Measurements from ENCODE around the gene IPPK.
"Not testable (repeated sequence)": the region's sequence is repeated elsewhere in the genome, so short reads cannot be mapped to it uniquely, and the experiment has no call there.

Gene IPPK

DNA sequence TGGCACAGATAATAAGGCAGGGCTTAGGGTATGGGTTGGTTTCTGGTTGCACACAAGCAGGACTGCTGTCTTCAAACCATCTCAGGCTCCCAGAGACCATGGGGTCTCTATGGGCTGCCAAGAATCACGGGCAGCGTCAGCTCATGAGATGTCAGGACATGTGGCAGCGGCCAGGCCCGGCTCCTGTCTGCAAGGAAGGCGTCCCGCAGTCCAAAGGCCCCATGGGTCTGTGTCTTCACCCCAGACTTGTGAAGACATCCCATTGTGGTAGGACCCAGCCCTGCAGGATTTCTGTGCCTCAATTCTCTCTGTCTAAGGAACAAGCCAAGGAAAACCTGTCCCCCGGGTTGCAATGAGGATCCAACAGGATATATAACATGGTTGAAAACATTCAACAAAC lies 32.6 kb downstream of the IPPK start:
- DNase-seq, result no peak

DNA sequence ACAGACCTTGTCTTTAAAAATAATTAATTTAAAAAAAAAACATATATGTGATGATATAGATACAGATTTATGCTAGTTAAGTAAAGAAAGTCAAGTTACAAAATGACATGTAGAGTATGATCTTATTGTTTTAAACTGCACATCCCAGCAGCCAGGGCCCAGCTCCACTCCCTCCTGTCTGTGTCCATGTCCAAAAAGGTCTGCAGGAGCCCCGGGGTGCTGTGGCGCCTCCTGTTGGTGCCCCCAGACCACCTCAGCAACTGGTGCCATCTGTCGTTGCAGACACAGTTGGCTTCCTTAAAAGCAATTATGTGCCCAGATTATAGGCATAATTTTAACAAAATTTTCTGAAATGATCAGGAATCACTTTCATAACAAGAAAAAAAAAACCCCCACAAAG lies 33.3 kb downstream of the IPPK start:
- no peak for DNase-seq

DNA sequence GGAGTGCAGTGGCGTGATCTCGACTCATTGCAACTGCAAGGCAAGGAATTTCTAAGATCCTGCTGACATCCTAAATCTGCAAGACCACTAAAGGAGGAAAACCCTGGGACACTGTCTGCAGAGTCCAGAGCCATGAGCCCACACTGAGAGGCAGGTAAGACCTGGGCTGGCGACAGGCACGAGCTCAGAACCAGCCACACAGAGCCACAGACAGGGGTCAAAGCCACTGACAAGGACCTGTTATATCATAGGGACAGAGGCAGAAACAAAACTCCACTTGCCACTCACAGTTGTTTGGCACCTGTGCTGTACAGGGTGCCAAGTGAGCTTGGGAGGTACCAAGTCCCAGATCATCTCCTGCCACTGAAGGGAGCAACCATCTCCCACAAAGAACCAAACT lies 34.2 kb downstream of the IPPK start:
- DNase-seq, result no peak

DNA sequence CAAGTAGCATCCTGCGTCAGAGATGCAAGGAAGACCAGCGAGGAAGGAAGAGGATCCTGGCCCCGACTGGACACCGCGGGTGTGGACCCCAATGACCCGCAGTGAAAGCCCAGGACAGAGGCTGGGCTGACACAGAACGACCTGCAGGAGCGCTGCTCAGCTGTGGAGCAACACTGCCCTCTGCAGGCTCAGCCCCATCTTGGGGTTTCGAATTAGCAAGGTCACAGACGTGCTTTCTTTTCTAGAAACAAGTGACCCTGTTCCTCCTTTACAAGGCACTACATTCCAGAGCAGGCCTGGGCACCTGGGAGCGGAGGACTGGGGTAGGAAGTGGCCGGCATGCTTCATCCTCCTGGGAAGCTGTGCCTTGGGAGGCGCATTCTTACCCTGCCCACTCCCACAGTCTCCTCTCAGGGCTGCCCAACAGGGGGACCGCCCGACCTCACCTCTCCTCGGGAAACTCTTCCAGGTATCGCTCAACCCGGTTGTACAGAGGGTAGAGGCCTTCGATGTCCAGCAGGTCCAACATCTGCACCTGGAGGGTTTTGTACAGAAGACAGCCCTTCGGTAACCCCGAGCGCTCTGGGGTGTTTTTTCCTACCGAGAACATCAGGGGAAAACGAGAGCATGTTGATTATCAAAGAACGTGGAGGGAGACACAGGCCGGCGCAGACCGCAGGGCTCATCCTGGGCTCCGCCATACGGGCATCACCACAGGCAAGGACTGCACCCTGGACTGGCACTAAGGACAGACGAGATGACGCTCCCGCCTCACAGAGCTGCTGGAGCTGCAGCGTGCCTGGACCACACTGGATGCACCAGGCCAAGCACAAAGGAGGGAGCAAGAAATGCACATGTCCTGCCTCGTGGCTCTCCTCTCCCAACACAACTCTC lies 35.0 kb downstream of the IPPK start:
- DNase-seq, result peak; percentile 93

DNA sequence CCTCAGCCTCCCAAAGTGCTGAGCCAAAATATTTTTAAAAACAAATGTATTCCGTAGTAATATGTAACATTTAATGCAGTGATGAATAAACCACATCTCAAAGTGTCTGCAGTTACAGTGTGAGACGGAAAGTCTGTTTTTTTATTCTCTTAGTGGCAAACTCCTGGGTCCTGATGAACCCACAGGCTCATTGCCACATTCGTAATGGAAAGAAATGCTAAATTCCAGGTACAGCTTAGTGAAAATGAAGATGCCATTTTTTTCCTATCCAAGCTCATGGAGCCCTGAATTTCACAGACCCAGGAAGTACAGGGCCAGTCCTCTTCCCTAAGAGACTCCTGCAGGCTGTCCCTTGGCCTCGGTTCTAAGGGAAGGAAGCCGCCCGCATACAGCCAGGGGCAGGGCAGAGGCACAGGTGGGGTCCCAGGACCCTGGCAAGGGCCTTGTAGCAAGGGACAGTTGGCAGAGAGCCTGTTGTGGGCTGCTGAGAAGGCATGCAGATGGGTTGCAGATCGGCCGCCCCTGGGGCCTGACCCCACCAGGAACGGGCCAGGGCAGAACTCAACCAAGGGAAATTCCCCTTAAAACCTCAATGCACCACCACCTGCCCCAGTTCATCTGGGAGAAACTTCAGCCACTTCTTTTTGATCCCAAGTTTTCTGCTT lies 36.2 kb downstream of the IPPK start:
- DNase-seq, result no peak

DNA sequence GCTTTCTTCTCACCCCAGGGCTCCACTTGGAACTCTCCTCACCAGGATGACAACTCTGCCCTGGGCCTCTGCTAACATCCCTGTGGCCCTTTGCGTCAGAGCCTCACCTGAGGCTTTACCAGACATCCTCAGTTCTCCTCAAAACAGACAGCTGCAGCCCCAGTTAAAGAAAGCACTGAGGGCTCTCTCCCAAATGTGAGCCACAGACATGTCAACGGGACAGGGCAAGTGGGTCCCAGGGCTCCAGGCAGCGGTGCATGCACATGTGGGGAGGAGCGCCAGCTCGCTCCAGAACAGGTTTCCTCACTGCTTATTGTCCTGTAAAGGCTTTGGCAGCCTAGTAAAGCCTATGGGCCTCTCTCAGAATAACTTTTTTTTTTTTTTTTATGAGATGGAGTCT lies 37.3 kb downstream of the IPPK start:
- DNase-seq, result no peak

DNA sequence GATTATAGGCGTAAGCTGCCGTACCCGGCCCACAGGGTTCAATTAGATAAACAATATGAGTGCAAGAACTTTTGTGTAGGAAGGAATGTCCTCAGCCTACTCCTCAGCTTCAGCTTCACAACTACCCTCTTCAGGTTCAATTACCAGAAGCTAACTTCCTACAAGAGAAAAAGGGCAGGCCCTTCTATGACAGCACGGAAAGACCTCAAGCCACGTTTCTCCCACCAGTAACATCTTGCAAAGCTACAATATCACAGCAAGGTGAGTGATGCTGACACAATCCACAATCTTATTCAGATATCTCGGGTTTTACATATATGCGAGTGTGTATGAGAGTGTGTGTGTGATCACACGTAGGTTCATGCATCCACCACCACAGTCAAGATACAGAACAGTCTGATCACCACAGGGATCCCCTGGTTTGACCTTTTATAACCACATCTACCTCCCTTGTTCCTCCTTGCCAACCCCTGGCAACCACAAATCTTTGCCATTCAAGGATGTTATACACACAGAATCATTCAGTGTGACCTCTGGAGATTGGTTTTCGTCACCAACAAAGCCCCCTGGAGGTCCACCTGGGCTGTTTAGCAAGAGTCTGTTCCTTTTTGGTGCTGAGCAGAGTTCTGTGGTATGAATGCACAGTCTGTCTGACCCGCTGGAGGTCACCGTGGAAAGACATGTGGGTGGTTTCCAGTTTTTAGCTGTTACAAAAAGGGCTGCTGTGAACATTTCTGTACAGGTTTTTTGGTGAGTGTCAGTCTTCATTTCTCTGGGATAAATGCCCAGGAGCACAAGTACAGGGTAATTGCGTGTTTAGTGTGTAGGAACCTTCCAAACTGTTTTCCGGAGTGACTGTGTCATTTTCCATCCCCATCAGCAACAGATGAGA lies 38.2 kb downstream of the IPPK start:
- DNase-seq, result no peak

DNA sequence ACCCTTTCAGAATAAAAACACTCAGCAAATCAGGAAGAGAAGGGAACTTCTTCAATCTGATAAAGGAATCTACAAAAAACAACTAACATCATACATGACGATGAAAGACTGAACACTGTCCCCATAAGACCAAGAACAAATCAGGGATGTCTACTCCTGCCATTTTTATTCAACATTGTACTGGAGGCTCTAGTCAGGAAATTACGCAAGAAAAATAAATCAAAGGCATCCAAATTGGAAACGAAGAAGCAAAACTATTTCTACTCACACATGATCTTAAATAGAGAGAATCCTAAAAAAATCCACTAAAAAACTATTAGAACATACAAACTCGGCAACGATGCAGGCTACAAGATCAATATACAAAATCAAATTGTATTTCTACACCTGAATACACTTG lies 42.3 kb downstream of the IPPK start:
- no peak for DNase-seq

DNA sequence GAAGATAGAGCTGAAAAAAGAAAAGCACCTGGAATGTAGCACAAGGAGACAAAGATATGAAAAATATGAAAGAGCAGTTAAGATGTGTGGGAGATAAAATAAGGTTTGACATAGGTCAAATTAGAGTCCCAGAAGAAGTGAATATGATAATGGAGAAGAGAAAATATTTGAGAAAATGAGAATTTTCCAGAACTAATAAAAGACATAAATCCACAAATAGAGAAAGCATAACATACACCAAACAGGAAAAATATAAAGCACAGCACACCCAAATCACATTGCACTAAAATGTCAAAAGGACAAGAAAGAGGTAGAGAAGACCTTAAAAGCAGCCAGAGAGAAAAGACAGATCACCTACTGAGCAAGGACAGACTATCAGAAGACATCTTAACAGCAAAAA lies 43.4 kb downstream of the IPPK start:
- no peak for DNase-seq

DNA sequence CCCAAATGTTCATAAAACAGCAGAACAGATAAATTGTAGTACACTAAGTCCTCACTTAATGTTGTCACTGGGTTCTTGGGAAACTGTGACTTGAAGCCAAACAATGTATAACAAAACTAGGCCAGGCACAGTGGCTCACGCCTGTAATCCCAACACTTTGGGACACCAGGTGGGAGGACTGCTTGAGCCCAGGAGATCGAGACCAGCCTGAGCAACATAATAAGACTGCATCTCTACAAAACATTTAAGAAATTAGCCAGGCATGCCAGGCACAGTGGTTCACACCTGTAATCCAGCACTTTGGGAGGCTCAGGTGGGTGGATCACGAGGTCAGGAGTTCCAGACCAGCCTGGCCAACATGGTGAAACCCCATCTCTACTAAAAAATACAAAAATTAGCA lies 46.0 kb downstream of the IPPK start:
- not testable (repeated sequence) for DNase-seq

DNA sequence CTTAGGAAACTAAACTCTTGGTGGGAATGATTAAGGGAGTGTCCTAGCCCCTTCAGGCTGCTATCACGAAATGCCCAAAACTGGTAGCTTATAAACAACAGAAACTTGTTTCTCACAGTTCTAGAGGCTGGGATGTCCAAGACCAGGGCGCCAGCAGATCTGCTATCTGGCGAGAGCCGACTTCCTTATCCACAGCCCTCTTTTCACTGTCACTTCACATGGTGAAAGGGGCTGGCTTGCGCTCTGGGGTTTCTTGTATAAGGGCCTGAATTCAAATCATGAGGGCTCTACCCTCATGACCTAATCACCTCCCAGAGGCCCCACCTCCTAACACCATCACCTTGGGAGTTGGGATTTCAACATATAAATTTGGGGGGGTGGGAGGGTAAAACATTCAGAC lies 49.1 kb downstream of the IPPK start:
- DNase-seq, result no peak

DNA sequence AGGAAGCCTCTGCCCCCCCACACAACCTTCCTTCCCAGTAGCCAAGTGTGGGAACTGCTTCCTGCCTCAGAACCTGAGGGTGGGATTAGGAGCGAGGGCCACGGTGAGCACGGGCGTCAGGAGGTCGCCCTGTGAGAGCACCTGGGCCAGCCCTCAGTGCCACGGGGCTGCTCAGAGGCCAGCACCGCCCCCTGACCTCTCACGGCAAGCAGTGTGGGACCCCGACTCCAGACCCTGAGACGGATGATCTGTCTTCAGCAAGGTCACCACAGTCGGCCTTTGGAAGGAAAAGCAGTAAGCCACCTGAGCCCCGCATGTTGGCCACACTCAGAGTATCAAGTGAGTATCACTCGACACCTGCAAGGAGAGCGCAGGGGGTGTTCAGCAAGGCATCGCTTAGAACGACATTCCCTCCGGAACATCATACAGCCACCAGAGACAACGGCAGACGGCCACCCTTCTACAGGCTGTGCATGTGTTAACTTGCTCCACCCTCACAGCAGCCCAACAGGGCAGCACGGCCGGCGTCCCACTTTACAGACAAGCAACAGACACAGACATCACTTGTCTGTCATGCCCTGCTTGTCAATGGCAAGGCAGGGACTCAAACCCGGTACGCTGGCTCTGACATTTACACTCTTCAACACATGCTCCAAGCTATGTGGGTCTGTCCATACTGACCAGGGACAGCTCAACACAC lies 50.2 kb downstream of the IPPK start:
- DNase-seq, result no peak

DNA sequence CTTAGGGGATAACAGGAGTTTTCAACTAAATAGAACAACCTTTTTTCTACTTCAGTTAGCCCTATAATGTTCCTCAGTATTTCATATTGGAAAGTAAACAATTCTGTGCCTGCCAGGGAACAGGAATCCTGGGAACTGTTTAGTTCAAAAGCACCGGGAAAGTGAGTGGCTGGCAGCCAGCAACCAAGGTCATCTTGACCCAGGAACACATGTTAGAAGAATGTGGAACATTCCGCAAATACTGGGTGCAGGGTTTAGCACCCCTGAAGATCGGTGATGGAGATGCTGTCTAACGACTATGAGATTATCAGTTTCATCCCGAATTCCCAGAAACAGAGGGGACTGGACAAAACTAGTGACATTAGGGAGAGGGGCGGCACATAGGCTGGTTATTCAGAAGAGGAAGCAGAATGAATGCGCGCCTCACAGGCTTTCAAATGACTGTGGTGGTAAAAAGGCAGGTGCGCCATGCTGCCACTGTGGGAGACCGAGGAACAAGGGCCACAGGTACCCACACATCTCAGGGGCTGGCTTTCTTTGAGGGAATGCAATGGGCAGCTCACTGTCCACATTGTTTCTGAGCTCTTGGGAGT lies 51.2 kb downstream of the IPPK start:
- no peak for DNase-seq

DNA sequence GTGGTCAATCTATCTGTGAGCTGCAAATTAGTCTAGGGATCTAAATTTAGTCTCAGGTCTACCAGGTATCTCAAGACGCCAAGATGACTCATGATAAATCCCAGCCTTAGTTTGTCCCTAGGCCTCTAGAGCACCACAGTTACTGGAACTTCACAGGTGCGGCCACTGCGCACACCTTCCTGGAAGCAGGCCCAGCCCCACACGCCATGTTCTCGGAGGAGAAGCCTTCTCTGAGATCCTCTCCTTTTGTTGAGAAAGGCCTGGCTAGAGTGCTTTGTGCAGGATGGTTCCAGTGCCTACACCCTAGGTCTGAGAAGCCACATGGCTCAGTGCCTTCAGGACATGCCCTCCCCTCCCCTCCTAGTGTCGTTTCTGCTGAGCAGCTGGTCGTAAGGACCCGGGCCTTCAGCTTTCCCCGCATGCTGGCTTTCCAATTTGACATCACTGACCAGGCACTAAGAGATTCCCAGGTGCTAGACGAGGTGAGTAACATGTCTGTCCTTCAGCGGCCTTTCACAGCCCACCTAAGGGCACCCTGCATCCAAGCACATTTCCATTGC lies 51.9 kb downstream of the IPPK start:
- no peak for DNase-seq

DNA sequence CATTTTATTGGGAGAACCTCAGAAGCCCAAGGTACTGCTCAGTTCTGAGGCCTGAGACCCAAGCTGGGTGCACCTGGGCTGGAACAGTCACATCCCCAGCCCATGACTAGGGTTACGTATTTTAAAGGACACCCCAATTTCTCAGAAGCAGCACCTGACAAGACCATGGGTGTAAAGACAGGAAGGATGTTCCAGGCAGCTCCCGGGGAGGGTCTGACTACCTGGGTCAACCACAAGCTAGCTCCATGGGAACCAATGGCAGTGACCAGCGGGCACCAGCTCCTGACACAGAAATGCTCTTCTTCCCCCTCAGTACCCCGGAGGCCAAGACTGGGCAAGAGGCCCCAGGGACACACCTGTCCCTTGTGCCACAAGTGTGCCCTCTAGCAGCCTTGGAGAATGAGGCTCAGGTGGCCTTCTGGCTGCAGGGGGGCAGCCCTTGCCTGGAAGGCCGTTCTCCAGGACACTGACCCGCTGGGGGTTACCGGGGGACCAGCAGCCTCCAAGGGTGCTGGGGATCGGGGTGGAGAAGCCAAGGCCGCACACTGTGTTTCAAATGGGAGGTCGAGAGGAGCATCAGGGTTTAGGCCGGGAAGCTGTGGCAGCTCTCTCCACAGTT lies 52.6 kb downstream of the IPPK start:
- DNase-seq, result no peak

DNA sequence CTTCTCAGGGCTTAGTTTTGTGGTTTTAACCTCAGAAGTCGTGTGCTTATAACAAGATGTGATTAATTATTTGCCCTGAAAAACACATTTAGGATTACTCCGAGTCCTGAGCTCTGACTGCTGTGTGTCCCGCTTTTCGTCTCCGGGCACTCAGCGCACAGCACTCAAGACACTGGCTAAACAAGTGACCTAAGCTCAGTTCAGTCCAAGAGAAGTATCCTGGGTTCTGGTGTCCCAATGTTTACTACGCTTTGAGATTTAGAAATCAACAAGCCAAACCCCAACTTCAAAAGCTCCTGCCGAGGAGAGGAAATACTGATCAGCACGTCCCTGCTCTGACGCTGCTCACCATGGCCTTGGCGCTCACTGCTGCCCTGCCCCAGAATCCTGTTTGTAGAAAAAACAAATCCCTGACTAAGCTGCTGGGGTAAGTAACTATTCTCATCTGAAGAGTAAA lies 53.2 kb downstream of the IPPK start:
- no peak for DNase-seq

DNA sequence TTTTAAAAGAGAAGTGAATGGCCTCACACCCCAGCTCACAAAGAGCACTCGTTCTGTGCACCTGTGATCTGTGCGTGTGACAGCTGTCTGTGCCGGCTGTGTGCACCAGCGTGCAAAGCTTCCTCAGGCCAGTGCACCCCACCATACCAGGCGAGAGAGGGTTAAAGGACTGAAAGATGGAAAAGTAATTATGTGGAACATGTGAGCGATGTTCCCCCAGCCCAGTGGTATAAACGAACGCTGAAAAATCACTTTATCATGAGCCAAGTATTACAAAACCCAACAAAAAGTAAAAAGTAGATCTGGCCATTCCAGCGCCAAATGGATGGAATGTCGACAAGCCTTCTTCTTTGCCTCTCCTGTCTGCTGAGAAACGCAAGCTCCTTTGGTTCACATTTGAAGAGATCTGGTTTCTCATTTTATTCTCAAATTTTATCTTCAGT lies 53.7 kb downstream of the IPPK start:
- DNase-seq, result no peak

DNA sequence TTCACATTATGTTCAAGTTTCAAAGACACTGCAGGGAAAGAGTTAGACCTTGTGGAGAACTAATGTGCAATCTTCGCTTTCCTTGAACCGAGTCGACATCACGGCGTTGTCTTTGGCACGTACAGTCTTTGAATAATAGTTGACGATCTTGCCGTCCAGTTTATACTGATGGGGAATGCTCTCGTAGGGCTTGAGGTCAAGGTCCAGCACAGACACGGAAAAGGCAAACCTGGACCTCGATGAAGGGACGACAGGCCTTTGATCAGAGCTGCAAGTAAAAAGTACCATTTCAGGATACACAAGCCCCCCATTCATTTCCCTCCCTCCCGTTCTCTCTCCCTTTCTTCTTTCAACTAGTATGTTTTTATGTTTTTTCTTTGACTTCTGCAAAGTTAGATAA lies 54.1 kb downstream of the IPPK start:
- DNase-seq, result no peak

DNA sequence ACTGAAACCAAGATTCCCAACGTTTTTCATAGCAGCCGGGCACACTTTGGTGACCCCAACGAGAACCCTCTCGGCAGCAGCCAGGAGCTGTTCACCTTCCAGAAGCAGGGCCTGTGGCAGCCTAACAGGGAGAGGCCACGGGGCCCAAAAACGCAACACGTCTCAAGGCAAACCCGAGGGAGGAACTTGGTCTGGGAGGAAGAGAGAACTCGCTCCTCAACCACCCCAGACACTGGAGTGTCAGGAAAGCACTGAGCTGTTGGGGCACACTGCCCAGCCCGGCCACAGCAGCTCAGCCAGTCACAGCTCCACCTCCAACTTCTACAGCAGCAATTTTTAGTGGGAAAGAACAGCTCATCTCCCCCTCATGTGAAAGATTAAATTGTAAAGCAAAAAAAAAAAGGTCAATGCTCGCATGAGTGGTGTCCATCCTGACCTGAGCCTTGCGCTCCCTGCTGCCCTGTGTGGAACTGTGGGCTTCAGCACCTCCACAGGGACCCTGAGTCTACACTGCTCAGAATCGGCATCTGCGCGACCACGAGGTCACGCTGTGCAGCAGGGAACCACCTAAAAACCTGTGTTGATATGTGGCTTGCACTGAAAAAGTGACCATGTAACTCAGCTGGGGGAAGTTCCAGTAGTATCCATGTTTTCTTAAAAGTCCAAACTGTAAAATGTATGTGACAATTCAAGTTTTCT lies 55.0 kb downstream of the IPPK start:
- no peak for DNase-seq

DNA sequence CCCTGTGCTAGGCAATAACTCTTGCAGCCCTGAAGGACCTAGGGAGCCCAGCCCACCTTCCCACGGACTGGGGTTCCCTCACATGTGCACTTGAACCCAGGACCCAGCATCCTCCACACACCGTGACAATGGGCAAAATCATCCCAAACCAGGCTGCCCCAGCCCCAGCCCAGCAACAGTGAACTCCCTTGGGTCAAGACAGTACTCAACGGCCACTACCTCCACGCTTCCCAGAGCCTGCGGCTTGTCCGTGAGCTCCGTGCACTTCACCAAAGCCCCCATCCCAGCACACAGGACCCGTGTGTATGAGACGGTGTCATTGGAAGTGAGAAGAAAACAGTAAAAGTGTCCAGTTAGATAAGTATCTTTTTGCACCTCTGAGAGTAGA lies 55.8 kb downstream of the IPPK start:
- no peak for DNase-seq

Measured in right forelimb (tissue), 1 donor.